B cell (primary cell): ENCODE data around the gene MAPKAP1. TPM values are rescaled to one million over a fixed set of nuclear protein-coding genes. Genes with fewer than 3 reads are reported as not detected.

Experiments
- ATAC-seq: fragments of 200-7000 bp; cut with Tn5 transposase; one replicate; pipeline ENCODE4 v1.10.0; 2021; ENCODE audit warnings: low read depth, mild to moderate bottlenecking, moderate number of reproducible peaks, moderate library complexity
- CTCF ChIA-PET: fragments of 350-600 bp; sonication (Branson Sonifier 250); formaldehyde crosslinking; loops from one replicate; lab custom pipeline; 2021; ENCODE audit warnings: antibody characterized with exemption, inconsistent platforms; lab: Charles Lee
- POLR2A ChIA-PET: fragments of 350-600 bp; sonication (Branson Sonifier 250); formaldehyde crosslinking; loops from one replicate; lab custom pipeline; 2021; ENCODE audit warnings: antibody characterized with exemption; lab: Charles Lee
- DNase-seq: peaks from one replicate; pipeline ENCODE4 v3.0.0; 2013
- H2AFZ ChIP-seq: 2 replicates; pipeline ENCODE4 v1.6.1; 2012; ENCODE audit warnings: mild to moderate bottlenecking, low read depth, low read length; ENCODE audit not compliant: insufficient read depth, poor library complexity, severe bottlenecking
- H3K27ac ChIP-seq, 2 donors: 1 replicate in 1 of 2; 2 replicates in 1 of 2; pipeline ENCODE4 v1.5.1; 2012 to 2013; ENCODE audit warnings: low read length in 2 of 2, mild to moderate bottlenecking in 2 of 2, moderate library complexity in 1 of 2
- H3K27me3 ChIP-seq, 4 experiments: fragments of 200-600 bp in 1 of 4; sonication (generic) in 1 of 4; replicated peaks in 1 of 4; 1 replicate in 2 of 4; 2 replicates in 2 of 4; pipeline versions ENCODE4 v1.6.1 to v1.7.0; 2013 to 2016; ENCODE audit warnings: low read length in 3 of 4, mild to moderate bottlenecking in 2 of 4, mixed read lengths in 1 of 4, moderate library complexity in 1 of 4; ENCODE audit not compliant: insufficient read depth in 4 of 4, control insufficient read depth in 3 of 4; ENCODE audit errors: control extremely low read depth in 1 of 4
- H3K36me3 ChIP-seq, 2 experiments: replicated peaks in 1 of 2; 1 replicate in 1 of 2; 2 replicates in 1 of 2; pipeline versions ENCODE4 v1.6.1 to v1.7.1; 2013; ENCODE audit warnings: low read length in 1 of 2; ENCODE audit not compliant: insufficient read depth in 2 of 2, control insufficient read depth in 1 of 2; ENCODE audit errors: control extremely low read depth in 1 of 2, extremely low read depth in 1 of 2
- H3K4me1 ChIP-seq, 2 donors: fragments of 200-600 bp in 1 of 2; sonication (generic) in 1 of 2; 1 replicate in 1 of 2; 2 replicates in 1 of 2; pipeline versions ENCODE4 v1.5.1 to v1.6.1; 2013 to 2017; ENCODE audit warnings: low read length in 2 of 2; ENCODE audit not compliant: control insufficient read depth in 2 of 2, insufficient read depth in 2 of 2
- H3K4me2 ChIP-seq: replicated peaks from 2 replicates; pipeline ENCODE3; 2012; ENCODE audit warnings: mild to moderate bottlenecking, low read depth, low read length; ENCODE audit not compliant: poor library complexity, severe bottlenecking
- H3K4me3 ChIP-seq, 5 experiments: fragments of 200-600 bp in 1 of 5; sonication (generic) in 1 of 5; 1 replicate in 3 of 5; 2 replicates in 2 of 5; pipeline versions ENCODE4 v1.5.1 to v1.7.0; 2011 to 2016; ENCODE audit warnings: low read length in 4 of 5, mild to moderate bottlenecking in 4 of 5, low read depth in 2 of 5, control low read depth in 1 of 5, moderate library complexity in 1 of 5; ENCODE audit not compliant: insufficient read depth in 1 of 5; ENCODE audit errors: control extremely low read depth in 1 of 5, extremely low read depth in 1 of 5
- H3K79me2 ChIP-seq: fragments of 200-600 bp; sonication (generic); one replicate; pipeline ENCODE4 v1.6.0; 2016; ENCODE audit warnings: low read length; ENCODE audit not compliant: control insufficient read depth, insufficient read depth
- H3K9ac ChIP-seq: fragments of 200-600 bp; sonication (generic); 2 replicates; pipeline ENCODE4 v1.6.1; 2017; ENCODE audit warnings: mild to moderate bottlenecking, low read length, moderate library complexity
- H3K9me3 ChIP-seq, 3 donors: one replicate each; pipeline versions ENCODE4 v1.6.1 to v1.7.1; 2013; ENCODE audit warnings: low read length in 2 of 3; ENCODE audit not compliant: control insufficient read depth in 2 of 3, insufficient read depth in 1 of 3; ENCODE audit errors: control extremely low read depth in 1 of 3
- H4K20me1 ChIP-seq: 2 replicates; pipeline ENCODE4 v1.6.0; 2012; ENCODE audit warnings: mild to moderate bottlenecking, low read length; ENCODE audit not compliant: insufficient read depth, control insufficient read depth, poor library complexity, severe bottlenecking
- H3K27ac Mint-ChIP-seq: one replicate; pipeline ENCODE4 v1.8.0; 2021; ENCODE audit warnings: mixed read lengths
- H3K27me3 Mint-ChIP-seq: one replicate; pipeline ENCODE4 v1.8.0; 2021; ENCODE audit warnings: mixed read lengths
- H3K4me1 Mint-ChIP-seq: one replicate; pipeline ENCODE4 v1.8.0; 2021; ENCODE audit warnings: mixed read lengths
- H3K4me3 Mint-ChIP-seq: one replicate; pipeline ENCODE4 v1.8.0; 2021; ENCODE audit warnings: mixed read lengths
- H3K9me3 Mint-ChIP-seq: one replicate; pipeline ENCODE4 v1.8.0; 2022; ENCODE audit warnings: mixed read lengths; ENCODE audit not compliant: insufficient read depth
- EZH2 ChIP-seq: IDR thresholded peaks from 2 replicates; pipeline ENCODE4 v1.6.1; 2012; ENCODE audit warnings: borderline replicate concordance, low read depth, mild to moderate bottlenecking, moderate library complexity, low read length; ENCODE audit not compliant: insufficient read depth, poor library complexity, severe bottlenecking
- WGBS: methylation state at CpG from one replicate; pipeline ENCODE4 v1.1.5; 2013; ENCODE audit warnings: missing lambda C conversion rate; ENCODE audit not compliant: insufficient coverage; 5-methylcytosine and 5-hydroxymethylcytosine counted together
- intact Hi-C: fragments of 100-400 bp; cut with micrococcal nuclease; formaldehyde crosslinking; loops from one replicate; pipeline ENCODE4 v1.10.0; 2022
- polyA plus RNA-seq: library from polyadenylated mRNA; depleted of rRNA; stranded (reverse); fragments of >200 nt; gene quantifications from 2 replicates; pipeline ENCODE4 v1.2.3, GENCODE V29; 2012
- total RNA-seq, 2 donors: library from RNA; stranded (reverse); fragments of 120-200 nt in 1 of 2; gene quantifications; 1 replicate in 1 of 2; 2 replicates in 1 of 2; pipeline versions ENCODE4 v1.2.3 to v1.2.4, GENCODE V29; 2013 to 2022
- TF ChIP-seq, protein P1 (sequence below): fragments of 200-600 bp; IDR thresholded peaks from one replicate; pipeline ENCODE4 v1.8.0; 2022; ENCODE audit warnings: antibody characterized with exemption, mild to moderate bottlenecking

Gene MAPKAP1
- total and polyA plus RNA-seq, 2 donors (not counting 1 experiment from before 2014, with no cell fraction given) = 51.6 to 62.4 TPM

DNA sequence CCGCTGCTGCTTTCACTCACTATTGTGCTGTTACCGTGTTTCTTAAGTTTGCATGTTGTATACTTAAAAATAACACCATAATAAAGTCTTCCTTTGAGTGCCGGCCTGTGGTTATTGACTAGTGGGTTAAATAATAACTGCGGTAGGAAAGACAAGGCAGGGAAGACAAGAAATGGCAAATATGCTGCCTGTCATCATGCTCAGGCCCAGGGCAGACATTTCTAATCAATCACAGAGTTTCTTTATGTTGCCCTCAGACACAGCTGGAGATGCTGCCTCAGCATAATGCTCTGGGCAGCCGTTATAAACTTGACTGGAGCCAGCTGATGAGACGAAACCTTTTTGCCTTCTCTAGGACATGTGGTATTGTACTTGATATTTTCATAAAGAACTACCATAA lies 230.4 kb downstream of the MAPKAP1 start:
- DNase-seq (no peak), ATAC-seq (no peak)
- Histone ChIP-seq H3K4me2 (no peak overlapping the region), H3K4me1 (no peaks in the 10 kb centered on the region), H3K4me3 (no peak overlapping the region), H3K9me3 (no peaks in the 10 kb centered on the region), H2AFZ (no peak overlapping the region), H3K79me2 (no peaks in the 10 kb centered on the region), H3K9ac (no peak overlapping the region), H3K27me3 (no peaks in the 10 kb centered on the region), H3K27ac (no peak overlapping the region), H3K36me3 (peaks cover 4 to 46% of the 10 kb centered on the region in 2 experiments), H4K20me1 (no peaks in the 10 kb centered on the region)
- Mint-ChIP-seq H3K4me1 (no peaks in the 10 kb centered on the region), H3K27ac (no peak overlapping the region), H3K27me3 (no peaks in the 10 kb centered on the region), H3K9me3 (no peaks in the 10 kb centered on the region), H3K4me3 (no peak overlapping the region)
- ChIA-PET CTCF (no interaction called here), POLR2A (no interaction called here)
- 67% methylated on average over 1 of the region's 6 CpGs for WGBS
- TF ChIP-seq, protein P1, sequence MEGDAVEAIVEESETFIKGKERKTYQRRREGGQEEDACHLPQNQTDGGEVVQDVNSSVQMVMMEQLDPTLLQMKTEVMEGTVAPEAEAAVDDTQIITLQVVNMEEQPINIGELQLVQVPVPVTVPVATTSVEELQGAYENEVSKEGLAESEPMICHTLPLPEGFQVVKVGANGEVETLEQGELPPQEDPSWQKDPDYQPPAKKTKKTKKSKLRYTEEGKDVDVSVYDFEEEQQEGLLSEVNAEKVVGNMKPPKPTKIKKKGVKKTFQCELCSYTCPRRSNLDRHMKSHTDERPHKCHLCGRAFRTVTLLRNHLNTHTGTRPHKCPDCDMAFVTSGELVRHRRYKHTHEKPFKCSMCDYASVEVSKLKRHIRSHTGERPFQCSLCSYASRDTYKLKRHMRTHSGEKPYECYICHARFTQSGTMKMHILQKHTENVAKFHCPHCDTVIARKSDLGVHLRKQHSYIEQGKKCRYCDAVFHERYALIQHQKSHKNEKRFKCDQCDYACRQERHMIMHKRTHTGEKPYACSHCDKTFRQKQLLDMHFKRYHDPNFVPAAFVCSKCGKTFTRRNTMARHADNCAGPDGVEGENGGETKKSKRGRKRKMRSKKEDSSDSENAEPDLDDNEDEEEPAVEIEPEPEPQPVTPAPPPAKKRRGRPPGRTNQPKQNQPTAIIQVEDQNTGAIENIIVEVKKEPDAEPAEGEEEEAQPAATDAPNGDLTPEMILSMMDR = no peak
- TF ChIP-seq EZH2 = no peak
- intact Hi-C loops = no loop called here

DNA sequence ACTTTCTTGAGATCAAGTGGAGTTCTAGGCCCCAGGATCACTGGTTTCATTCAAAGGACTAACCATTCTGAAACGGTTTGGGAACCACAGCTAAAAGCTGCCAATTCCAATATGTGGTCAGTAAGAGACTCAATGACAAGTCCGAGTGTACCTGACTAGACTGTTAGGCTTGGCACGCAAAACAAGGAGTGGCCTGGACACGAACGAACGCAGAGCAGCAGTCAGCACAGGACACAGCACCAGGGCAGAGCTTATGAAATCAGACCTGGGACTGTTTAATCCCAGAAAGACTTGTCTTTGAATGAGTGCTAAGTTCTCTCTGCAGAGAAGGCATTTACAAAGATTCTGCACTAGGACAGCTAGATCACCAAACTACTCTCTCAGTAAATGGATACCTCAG lies 231.6 kb downstream of the MAPKAP1 start:
- TF ChIP-seq EZH2 = no peak
- TF ChIP-seq, protein P1 = no peak
- no peaks in the 10 kb centered on the region for H3K9me3 Mint-ChIP-seq
- ChIA-PET POLR2A (no interaction called here), CTCF (interaction anchor here (0.6 to 2.6 kb wide), 3 partner anchors 68 to 629 kb away, joined by 3 to 6 read pairs (median 3); no protein-coding TSS in a partner anchor)
- no peak overlapping the region for H3K4me3 ChIP-seq
- no peak overlapping the region for H3K27ac Mint-ChIP-seq
- no peak overlapping the region for H3K4me3 Mint-ChIP-seq
- 97% methylated on average over 6 of the region's 6 CpGs for WGBS
- H3K4me2 ChIP-seq = no peak overlapping the region
- ATAC-seq (no peak), DNase-seq (no peak)
- H3K9me3 ChIP-seq = no peaks in the 10 kb centered on the region
- no peak overlapping the region for H3K9ac ChIP-seq
- H3K4me1 Mint-ChIP-seq = no peaks in the 10 kb centered on the region
- H3K27ac ChIP-seq = no peak overlapping the region
- H3K27me3 ChIP-seq = no peaks in the 10 kb centered on the region
- no peaks in the 10 kb centered on the region for H3K4me1 ChIP-seq
- intact Hi-C loops = no loop called here
- no peaks in the 10 kb centered on the region for H3K27me3 Mint-ChIP-seq
- no peaks in the 10 kb centered on the region for H4K20me1 ChIP-seq
- H3K79me2 ChIP-seq = no peaks in the 10 kb centered on the region
- no peak overlapping the region for H2AFZ ChIP-seq
- H3K36me3 ChIP-seq = peaks cover 2 to 45% of the 10 kb centered on the region in 2 experiments
